Measurements from ENCODE around the gene MYH7B.
A peak's percentile ranks its signal among the peaks of the same experiment; 100 is the strongest.

Gene MYH7B

GRCh38 chr20:34974246-34974645 lies 18.6 kb downstream of the MYH7B start:
- no peak for FAIRE-seq
- no peak for DNase-seq (ENCODE audit: insufficient read length, low spot score)

DNA sequence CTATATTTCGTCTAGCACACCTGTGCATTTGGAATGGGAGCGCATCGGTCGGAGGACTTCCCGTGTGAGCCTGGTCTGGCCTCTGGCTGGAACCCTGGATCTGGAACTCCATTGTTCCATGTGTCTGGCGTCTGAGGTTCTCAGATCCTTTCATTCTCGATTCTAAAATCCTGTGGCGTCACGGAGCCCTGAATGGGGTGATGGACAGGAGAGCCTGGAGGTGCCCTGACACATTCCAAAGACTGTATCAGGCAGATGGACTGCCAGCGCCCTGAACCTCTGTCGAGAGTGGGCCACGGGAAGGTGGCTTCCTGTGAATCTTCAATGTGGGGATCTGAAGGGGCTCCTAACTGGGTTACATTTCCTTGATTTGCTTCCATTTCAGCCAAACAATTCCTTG lies 20.6 kb downstream of the MYH7B start:
- FAIRE-seq (no peak), DNase-seq (ENCODE audit: insufficient read length, low spot score) (no peak)

DNA sequence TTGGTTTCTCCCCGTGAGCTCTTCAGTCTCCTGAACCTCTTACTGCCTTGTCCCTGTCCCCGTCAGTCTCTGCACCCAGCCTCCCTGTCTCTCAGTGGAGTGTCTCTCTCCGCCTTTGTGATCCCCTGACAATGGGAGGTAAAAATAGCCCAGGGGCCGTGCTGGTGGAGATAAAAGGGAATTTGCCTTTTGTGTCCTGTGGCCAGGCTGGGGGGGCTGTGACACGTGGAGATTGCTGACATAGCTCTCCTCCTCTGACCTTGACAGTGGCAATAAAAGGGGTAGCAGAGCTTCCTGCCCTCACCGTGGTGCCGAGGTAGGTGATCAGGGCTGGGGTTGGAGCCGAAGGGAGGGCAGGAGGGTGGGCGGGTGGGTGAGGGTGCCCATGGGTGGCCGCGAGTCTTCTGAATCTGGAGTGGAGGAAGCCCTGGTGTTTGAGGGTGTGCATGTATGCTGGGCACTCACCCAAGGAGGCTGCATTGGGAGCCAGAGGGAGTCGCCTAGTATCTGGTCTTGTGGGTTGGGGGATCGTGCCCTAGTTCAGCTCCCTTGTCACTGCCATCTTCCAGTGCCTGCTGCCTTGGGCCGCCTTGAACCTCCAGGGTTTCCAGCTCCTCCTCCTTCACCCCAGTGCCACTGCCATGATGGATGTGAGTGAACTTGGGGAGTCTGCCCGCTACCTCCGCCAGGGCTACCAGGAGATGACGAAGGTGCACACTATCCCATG lies 21.9 kb downstream of the MYH7B start:
- FAIRE-seq (peak; percentile 13), DNase-seq (ENCODE audit: insufficient read length, low spot score) (no peak)

DNA sequence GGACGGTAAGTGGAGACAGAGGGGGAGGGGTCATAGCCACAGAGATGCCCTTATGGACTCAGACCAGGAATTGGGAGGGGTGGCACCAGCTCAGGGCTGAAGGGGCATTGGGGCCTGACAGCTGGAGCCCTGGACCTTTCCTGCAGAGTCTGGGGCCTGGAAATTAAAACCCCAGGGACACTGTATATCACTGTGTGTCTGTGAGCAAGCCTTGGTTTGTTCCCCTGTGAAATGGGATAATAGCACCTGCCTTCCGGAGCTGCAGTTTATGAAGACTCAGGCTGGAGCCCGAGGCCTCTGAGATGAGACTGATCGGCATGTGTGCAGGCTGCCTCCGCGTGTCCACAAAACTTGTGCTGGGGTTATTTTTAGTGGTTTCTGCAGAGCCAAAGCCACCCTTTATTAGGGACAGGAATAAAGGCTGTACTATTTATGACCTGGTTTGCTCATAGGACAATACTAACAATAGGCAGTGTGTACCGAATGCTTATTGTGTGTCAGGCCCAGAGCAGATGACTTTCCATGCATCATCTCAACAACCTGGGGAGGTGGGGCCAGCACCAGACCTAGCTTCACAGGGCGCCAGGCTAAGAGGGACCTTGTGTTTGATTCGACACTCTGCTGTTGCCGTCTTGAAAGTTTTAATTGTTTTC lies 22.6 kb downstream of the MYH7B start:
- DNase-seq (ENCODE audit: insufficient read length, low spot score) (no peak), FAIRE-seq (no peak)

- DNase-seq (ENCODE audit: insufficient read length, low spot score) (no peak), FAIRE-seq (no peak)
Measured at GRCh38 chr20:34979366-34980153, 23.9 kb downstream of the MYH7B start.

GRCh38 chr20:34980543-34981233 lies 25.0 kb downstream of the MYH7B start:
- FAIRE-seq (no peak), DNase-seq (ENCODE audit: insufficient read length, low spot score) (no peak)

GRCh38 chr20:34982270-34983088 lies 26.8 kb downstream of the MYH7B start:
- no peak for FAIRE-seq
- DNase-seq (ENCODE audit: insufficient read length, low spot score), result no peak

DNA sequence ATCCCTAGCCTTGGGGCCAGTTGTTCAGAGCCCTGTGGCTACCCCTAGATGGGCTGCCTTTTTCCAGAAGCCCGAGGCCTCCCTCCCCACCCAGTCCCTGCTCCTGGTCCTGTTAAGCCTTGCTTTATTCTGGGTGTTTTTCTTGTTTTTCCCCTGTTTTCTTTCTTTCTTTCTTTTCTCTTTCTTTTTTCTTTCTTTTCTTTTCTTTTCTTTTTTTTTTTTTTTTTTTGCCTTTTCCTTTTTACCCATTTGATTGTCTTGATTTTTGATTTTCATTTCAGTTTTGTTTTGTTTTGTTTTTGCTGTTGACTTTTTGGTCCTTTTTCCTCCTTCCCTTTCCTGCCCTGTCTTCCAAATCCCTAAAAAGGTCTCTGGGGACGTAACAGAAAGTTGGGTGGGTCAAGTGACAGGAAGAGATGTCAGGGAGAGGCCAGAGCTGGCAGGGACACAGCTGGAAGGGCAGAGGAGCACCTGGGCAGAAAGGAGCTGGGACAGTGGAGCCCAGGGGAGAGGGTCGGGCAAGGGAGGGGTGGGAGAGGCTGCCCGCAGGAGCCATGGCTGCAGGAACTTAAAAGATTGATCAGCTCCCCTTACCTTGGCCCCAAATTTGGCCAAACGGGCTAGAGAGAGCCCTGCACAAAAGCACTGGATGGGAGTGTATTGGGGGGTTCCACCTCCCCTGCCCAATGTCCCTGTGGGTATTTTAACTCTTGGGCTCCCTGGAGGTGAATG lies 27.6 kb downstream of the MYH7B start:
- no peak for FAIRE-seq
- no peak for DNase-seq (ENCODE audit: insufficient read length, low spot score)

- FAIRE-seq, result no peak
- DNase-seq (ENCODE audit: insufficient read length, low spot score), result no peak
Measured at GRCh38 chr20:34983995-34984735, 28.5 kb downstream of the MYH7B start.

DNA sequence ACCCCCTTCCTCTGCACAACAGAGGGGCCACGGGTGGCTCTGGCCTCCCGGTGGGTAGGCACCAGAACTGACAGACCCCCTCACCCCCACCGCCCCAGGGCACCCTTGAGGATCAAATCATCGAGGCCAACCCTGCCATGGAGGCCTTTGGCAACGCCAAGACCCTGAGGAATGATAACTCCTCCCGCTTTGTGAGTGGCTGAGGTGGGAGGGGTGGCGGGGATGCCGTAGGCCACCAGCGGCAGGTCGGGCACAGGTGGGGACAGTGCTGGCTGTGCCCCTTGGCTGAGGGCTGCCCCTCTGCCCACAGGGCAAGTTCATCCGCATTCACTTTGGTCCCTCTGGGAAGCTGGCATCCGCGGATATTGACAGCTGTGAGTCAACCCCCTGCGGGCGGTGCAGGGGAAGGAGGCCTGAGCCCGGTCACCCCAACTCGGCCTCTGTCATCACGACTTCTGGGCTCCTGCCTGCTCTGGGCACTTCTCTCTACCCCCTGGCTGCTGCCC lies 29.1 kb downstream of the MYH7B start:
- DNase-seq (ENCODE audit: insufficient read length, low spot score) (no peak), FAIRE-seq (no peak)

DNA sequence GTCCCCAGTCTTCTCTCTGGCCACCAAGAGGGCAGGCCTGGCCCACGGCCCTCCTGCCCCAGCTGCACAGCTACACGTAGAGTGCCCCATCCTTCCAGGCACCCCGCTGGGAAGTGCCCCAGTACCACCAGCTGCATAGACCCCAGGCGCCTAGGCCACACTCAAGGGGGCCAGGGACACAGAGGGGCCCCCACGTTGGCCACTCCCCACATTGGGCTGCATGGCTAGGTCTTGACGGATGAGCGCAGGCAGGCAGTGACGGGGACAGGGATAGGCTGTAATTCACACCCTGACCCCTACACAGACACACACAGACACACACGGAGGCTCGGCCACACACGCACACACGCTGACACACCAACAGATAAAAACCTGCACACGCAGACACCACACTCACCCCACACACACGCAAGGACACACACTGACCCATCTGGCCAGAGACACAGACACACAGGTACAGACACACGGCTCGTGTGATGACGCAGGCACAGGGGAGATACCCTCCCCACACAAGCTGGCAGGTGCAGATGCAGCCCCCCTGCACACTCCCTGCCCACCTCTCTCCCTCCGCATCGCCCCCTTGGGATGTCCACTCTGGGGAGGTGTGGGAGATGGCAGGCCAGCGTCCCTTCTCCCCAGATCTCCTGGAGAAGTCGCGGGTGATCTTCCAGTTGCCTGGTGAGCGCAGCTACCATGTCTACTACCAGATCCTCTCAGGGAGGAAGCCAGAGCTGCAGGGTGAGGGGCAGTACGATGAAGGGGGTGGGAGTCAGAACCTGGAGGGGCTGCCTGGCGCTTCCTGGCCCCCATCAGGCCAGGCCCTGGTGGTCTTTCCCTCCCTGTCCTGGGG lies 30.0 kb downstream of the MYH7B start:
- FAIRE-seq (peak; percentile 16), DNase-seq (ENCODE audit: insufficient read length, low spot score) (no peak)

DNA sequence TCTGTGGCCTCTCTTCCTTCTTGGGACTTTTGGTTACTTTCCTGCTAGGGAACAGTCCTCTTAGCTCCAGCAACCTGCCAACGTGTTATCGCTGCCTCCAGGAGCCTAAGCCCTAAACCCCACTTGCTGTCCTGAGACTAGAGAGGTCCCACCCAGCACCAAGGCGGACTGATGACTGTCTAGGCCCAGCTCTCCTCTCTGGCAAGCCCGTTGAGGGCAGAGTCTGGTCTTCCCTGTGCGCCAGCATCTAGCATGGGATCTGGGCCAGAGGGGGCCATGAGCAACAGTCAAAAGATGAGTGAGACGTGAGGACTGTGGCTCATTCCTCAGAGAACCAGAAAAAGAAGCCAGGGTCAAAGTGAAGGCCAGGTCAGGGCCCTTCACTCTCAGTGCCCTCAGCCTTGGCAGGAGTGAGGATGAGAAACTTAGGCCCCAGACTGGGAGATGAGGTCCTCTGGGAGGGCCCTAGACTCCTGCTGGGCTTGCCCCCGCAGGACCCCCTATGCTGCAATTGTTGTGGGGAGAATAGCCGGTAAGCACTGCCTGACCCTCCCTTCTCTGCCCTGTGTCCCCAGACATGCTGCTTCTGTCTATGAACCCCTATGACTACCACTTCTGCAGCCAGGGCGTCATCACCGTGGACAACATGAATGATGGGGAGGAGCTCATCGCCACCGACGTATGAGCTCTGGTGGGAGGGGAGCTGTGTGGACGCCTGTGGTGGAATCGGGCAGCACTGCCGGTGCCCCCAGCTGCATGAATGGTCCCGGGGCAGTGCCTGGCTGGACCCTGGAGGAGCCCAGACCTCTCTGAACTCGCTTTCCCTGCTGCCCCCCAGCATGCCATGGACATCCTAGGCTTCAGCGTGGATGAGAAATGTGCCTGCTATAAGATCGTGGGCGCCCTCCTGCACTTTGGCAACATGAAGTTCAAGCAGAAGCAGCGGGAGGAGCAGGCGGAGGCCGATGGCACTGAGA lies 30.9 kb downstream of the MYH7B start:
- no peak for DNase-seq (ENCODE audit: insufficient read length, low spot score)
- FAIRE-seq, result no peak

- FAIRE-seq, result no peak
- no peak for DNase-seq (ENCODE audit: insufficient read length, low spot score)
Measured at GRCh38 chr20:34987288-34988190, 31.9 kb downstream of the MYH7B start.

DNA sequence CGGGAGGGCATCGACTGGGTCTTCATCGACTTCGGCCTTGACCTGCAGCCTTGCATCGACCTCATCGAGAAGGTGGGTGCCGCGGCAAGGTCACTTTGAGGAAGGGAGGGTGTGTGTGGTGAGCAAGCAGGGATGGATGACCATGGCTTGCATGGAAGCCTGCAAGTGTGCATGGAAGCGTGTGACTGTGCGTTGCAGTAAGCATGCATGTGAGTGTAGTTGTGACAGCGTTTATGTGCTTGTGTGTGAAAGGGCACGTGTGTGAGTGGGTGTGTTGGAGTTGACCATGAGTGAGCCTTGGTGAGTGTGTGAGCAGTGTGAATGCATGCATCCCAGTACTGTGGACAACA lies 32.5 kb downstream of the MYH7B start:
- DNase-seq (ENCODE audit: insufficient read length, low spot score) (no peak), FAIRE-seq (peak; percentile 74)

DNA sequence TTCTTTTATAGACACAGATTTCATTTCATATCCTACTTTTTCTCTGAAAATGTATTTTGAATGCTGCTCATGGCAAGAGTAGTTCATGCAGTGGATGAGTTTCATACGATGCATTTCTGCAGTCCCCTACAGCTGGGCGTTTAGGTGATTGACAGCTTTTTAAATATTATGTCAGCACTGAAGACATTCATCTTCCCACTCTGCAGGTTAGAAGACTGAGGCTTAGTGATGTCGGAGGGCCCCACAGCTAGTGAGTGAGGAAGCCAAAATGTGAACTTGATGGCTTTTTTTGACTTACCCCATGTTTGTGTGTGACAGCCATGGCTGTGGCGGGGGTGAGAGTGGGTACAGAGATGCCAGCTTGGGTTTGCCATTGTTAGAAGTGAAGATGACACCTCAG lies 33.5 kb downstream of the MYH7B start:
- DNase-seq (ENCODE audit: insufficient read length, low spot score) (no peak), FAIRE-seq (no peak)

DNA sequence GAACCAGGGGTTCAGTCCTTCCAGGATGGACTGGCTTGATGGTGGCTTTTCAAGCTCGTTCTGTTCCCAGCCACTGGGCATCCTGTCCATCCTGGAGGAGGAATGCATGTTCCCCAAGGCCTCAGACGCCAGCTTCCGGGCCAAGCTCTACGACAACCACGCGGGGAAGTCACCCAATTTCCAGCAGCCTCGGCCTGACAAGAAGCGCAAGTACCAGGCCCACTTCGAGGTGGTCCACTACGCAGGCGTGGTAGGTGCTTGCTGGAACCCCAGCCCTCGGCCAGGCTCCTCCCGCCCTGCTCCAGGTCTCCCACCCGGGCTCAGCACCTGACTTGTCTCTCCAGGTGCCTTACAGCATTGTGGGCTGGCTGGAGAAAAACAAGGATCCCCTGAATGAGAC lies 34.0 kb downstream of the MYH7B start:
- DNase-seq (ENCODE audit: insufficient read length, low spot score) (no peak), FAIRE-seq (no peak)
